Activated CD4-positive, CD25-positive, alpha-beta regulatory T cell treated with anti-CD3 and anti-CD28 coated beads, Interleukin-2, amount 50 U/mL, for 72 hours (primary cell): ENCODE data around the gene FAM234A.
"Not testable (repeated sequence)": the region's sequence is repeated elsewhere in the genome, so short reads cannot be mapped to it uniquely, and the experiment has no call there.

Source experiments
- DNase-seq: peaks from one replicate; pipeline ENCODE4 v3.0.0; 2021

FAM234A gene

GRCh38 chr16:266258-267164 is 31.9 kb downstream of the FAM234A start:
- no peak for DNase-seq

GRCh38 chr16:267562-267961 is 32.9 kb downstream of the FAM234A start:
- DNase-seq, result not testable (repeated sequence)

GRCh38 chr16:268141-269053 is 33.8 kb downstream of the FAM234A start:
- DNase-seq, result no peak

GRCh38 chr16:269061-269796 is 34.6 kb downstream of the FAM234A start:
- no peak for DNase-seq

GRCh38 chr16:270381-271255 is 36.0 kb downstream of the FAM234A start:
- no peak for DNase-seq

GRCh38 chr16:272633-273546 is 38.3 kb downstream of the FAM234A start:
- no peak for DNase-seq

GRCh38 chr16:273547-274421 is 39.2 kb downstream of the FAM234A start:
- no peak for DNase-seq

GRCh38 chr16:275041-275641 is 40.5 kb downstream of the FAM234A start:
- DNase-seq, result no peak

- DNase-seq, result no peak
Measured at GRCh38 chr16:275786-276232, 41.2 kb downstream of the FAM234A start, which contains the start of gene RGS11. Gene RGS11, minus strand, starts transcription at chr16:275944. Its CDS starts 33 bp downstream, at chr16:275911.

GRCh38 chr16:276426-277077 is 41.9 kb downstream of the FAM234A start:
- no peak for DNase-seq

GRCh38 chr16:278863-279366 is 44.3 kb downstream of the FAM234A start:
- no peak for DNase-seq

- no peak for DNase-seq
Measured at GRCh38 chr16:279531-279930, 44.9 kb downstream of the FAM234A start.

GRCh38 chr16:280005-280460 is 45.4 kb downstream of the FAM234A start:
- DNase-seq, result no peak

GRCh38 chr16:280552-280951 is 45.9 kb downstream of the FAM234A start, which contains the start of gene ARHGDIG:
Gene ARHGDIG, plus strand, starts transcription at chr16:280591. Its CDS starts 90 bp downstream, at chr16:280681.
- DNase-seq, result no peak

- no peak for DNase-seq
Measured at GRCh38 chr16:280991-281659, 46.5 kb downstream of the FAM234A start.

GRCh38 chr16:281660-282255 is 47.1 kb downstream of the FAM234A start:
- no peak for DNase-seq

GRCh38 chr16:282491-282890 is 47.9 kb downstream of the FAM234A start:
- no peak for DNase-seq
